ENCODE measurements around the gene ITGB6. TPM values are rescaled to one million over a fixed set of nuclear protein-coding genes. Genes with fewer than 3 reads are reported as not detected.

ITGB6 gene
- total and polyA plus RNA-seq, 2 donors (not counting 1 experiment from before 2014, with no cell fraction given): 0.01 TPM; not detected in 1

- Histone ChIP-seq H4K20me1 (ENCODE audit: control insufficient read depth, extremely low read depth, insufficient read depth, low read length) (no peaks in the 10 kb centered on the region), H3K27ac (ENCODE audit: insufficient read depth, low read length) (no peak overlapping the region), H3K9ac (ENCODE audit: insufficient read depth, low read length) (no peak overlapping the region), H3K4me3 (replicated peaks in 1 of 4; ENCODE audit: control extremely low read depth in 1 of 4, insufficient read depth in 1 of 4, low read depth in 3 of 4, low read length in 4 of 4) (no peak overlapping the region), H2AFZ (ENCODE audit: low read length) (no peak overlapping the region), H3K27me3 (ENCODE audit: control insufficient read depth, insufficient read depth, low read length) (no peaks in the 10 kb centered on the region), H3K79me2 (ENCODE audit: control insufficient read depth, insufficient read depth, low read length) (no peaks in the 10 kb centered on the region), H3K9me3 (ENCODE audit: control insufficient read depth, insufficient read depth, low read depth, low read length) (no peaks in the 10 kb centered on the region), H3K4me1 (ENCODE audit: control insufficient read depth, extremely low read depth, insufficient read depth, low read length) (no peaks in the 10 kb centered on the region), H3K4me2 (ENCODE audit: extremely low read depth, insufficient read depth, low read length) (no peak overlapping the region), H3K36me3 (ENCODE audit: control insufficient read depth, insufficient read depth, low read length) (no peaks in the 10 kb centered on the region)
- no peak for TF ChIP-seq EZH2 (IDR thresholded peaks at IDR 0.05; ENCODE audit: low read length, missing control alignments)
- no peak for TF ChIP-seq CTCF (conservative IDR thresholded peaks at IDR 0.05 in 1 of 2, IDR thresholded peaks at IDR 0.05 in 1 of 2; ENCODE audit: low read depth in 1 of 2, low read length in 2 of 2)
- DNase-seq (ENCODE audit: low read depth in 2 of 2): no peak
Measured at GRCh38 chr2:160109243-160109642, 90.8 kb downstream of the ITGB6 start.

DNA sequence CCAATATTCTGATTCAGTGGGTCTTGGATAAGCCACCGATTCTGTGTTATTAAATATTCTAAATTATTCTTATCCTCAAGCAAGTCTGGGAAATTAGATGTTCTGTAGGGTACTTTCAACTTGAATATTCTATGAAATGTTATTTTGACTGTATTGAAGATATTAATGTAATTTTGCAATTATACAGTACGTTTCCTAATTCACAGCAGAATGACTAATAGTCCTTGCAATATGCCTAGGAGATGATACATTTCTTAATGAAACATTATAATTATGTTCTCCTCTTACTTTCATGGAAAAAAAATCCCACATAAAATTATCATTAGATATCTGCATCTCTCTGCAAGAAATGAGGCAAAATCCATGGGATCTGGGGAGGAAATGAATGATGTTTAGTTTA, 91.4 kb downstream of the ITGB6 start:
- Histone ChIP-seq H2AFZ (ENCODE audit: low read length) (no peak overlapping the region), H3K9me3 (ENCODE audit: control insufficient read depth, insufficient read depth, low read depth, low read length) (no peaks in the 10 kb centered on the region), H3K9ac (ENCODE audit: insufficient read depth, low read length) (no peak overlapping the region), H3K27me3 (ENCODE audit: control insufficient read depth, insufficient read depth, low read length) (no peaks in the 10 kb centered on the region), H3K27ac (ENCODE audit: insufficient read depth, low read length) (no peak overlapping the region), H3K4me2 (ENCODE audit: extremely low read depth, insufficient read depth, low read length) (no peak overlapping the region), H3K36me3 (ENCODE audit: control insufficient read depth, insufficient read depth, low read length) (no peaks in the 10 kb centered on the region), H3K79me2 (ENCODE audit: control insufficient read depth, insufficient read depth, low read length) (no peaks in the 10 kb centered on the region), H3K4me3 (replicated peaks in 1 of 4; ENCODE audit: control extremely low read depth in 1 of 4, insufficient read depth in 1 of 4, low read depth in 3 of 4, low read length in 4 of 4) (no peak overlapping the region), H4K20me1 (ENCODE audit: control insufficient read depth, extremely low read depth, insufficient read depth, low read length) (no peaks in the 10 kb centered on the region), H3K4me1 (ENCODE audit: control insufficient read depth, extremely low read depth, insufficient read depth, low read length) (no peaks in the 10 kb centered on the region)
- DNase-seq (ENCODE audit: low read depth in 2 of 2): no peak
- TF ChIP-seq CTCF (conservative IDR thresholded peaks at IDR 0.05 in 1 of 2, IDR thresholded peaks at IDR 0.05 in 1 of 2; ENCODE audit: low read depth in 1 of 2, low read length in 2 of 2) (no peak), EZH2 (IDR thresholded peaks at IDR 0.05; ENCODE audit: low read length, missing control alignments) (no peak)

GRCh38 chr2:160105366-160105765, 94.7 kb downstream of the ITGB6 start:
- no peaks in the 10 kb centered on the region for H3K4me1 ChIP-seq (ENCODE audit: control insufficient read depth, extremely low read depth, insufficient read depth, low read length)
- no peak overlapping the region for H3K4me2 ChIP-seq (ENCODE audit: extremely low read depth, insufficient read depth, low read length)
- H2AFZ ChIP-seq (ENCODE audit: low read length): no peak overlapping the region
- TF ChIP-seq EZH2 (IDR thresholded peaks at IDR 0.05; ENCODE audit: low read length, missing control alignments) (no peak), CTCF (conservative IDR thresholded peaks at IDR 0.05 in 1 of 2, IDR thresholded peaks at IDR 0.05 in 1 of 2; ENCODE audit: low read depth in 1 of 2, low read length in 2 of 2) (no peak)
- no peaks in the 10 kb centered on the region for H3K27me3 ChIP-seq (ENCODE audit: control insufficient read depth, insufficient read depth, low read length)
- H3K79me2 ChIP-seq (ENCODE audit: control insufficient read depth, insufficient read depth, low read length): no peaks in the 10 kb centered on the region
- no peak overlapping the region for H3K4me3 ChIP-seq (replicated peaks in 1 of 4; ENCODE audit: control extremely low read depth in 1 of 4, insufficient read depth in 1 of 4, low read depth in 3 of 4, low read length in 4 of 4)
- no peak for DNase-seq (ENCODE audit: low read depth in 2 of 2)
- no peaks in the 10 kb centered on the region for H3K9me3 ChIP-seq (ENCODE audit: control insufficient read depth, insufficient read depth, low read depth, low read length)
- H3K36me3 ChIP-seq (ENCODE audit: control insufficient read depth, insufficient read depth, low read length): no peaks in the 10 kb centered on the region
- H3K27ac ChIP-seq (ENCODE audit: insufficient read depth, low read length): no peak overlapping the region
- H3K9ac ChIP-seq (ENCODE audit: insufficient read depth, low read length): no peak overlapping the region
- no peaks in the 10 kb centered on the region for H4K20me1 ChIP-seq (ENCODE audit: control insufficient read depth, extremely low read depth, insufficient read depth, low read length)
